LNCaP clone FGC (cell line): ENCODE results near the gene THEM4.
"Not testable (repeated sequence)": the region's sequence is repeated elsewhere in the genome, so short reads cannot be mapped to it uniquely, and the experiment has no call there.

Source experiments
- DNase-seq: peaks from one replicate; pipeline ENCODE4 v3.0.0-alpha.2; 2011; ENCODE audit warnings: low read depth
- H3K4me3 ChIP-seq: 2 replicates; pipeline ENCODE4 v1.5.1; 2011; ENCODE audit warnings: mild to moderate bottlenecking, low read depth, low read length, control low read depth
- CTCF ChIP-seq: IDR thresholded peaks from 2 replicates; pipeline ENCODE4 v1.5.1; 2012; ENCODE audit warnings: mild to moderate bottlenecking; ENCODE audit not compliant: control insufficient read depth, insufficient read depth; ENCODE audit errors: extremely low read depth

The THEM4 gene

GRCh38 chr1:151881479-151881878 lies 27.8 kb downstream of the THEM4 start:
- no peak overlapping the region for H3K4me3 ChIP-seq
- DNase-seq, result no peak
- TF ChIP-seq CTCF, result peak; percentile 21; the same call in 1 of the 2 replicates

GRCh38 chr1:151875419-151876097 lies 33.8 kb downstream of the THEM4 start:
- DNase-seq, result no peak
- no peak for TF ChIP-seq CTCF
- no peak overlapping the region for H3K4me3 ChIP-seq

- not testable (repeated sequence) for DNase-seq, H3K4me3 ChIP-seq
These were observed 36.5 kb downstream of the THEM4 start for GRCh38 chr1:151872776-151873175.

GRCh38 chr1:151871284-151872030 lies 37.9 kb downstream of the THEM4 start:
- no peak for TF ChIP-seq CTCF
- no peak for DNase-seq
- H3K4me3 ChIP-seq, result no peak overlapping the region

- TF ChIP-seq CTCF, result no peak
- no peak for DNase-seq
- H3K4me3 ChIP-seq, result no peak overlapping the region
These were observed 40.8 kb downstream of the THEM4 start for GRCh38 chr1:151868486-151868885.

- no peak overlapping the region for H3K4me3 ChIP-seq
- TF ChIP-seq CTCF, result no peak
- DNase-seq, result no peak
These were observed 41.4 kb downstream of the THEM4 start for GRCh38 chr1:151867765-151868411.

- no peak for DNase-seq
- TF ChIP-seq CTCF, result no peak
- H3K4me3 ChIP-seq, result no peak overlapping the region
These were observed 42.0 kb downstream of the THEM4 start for GRCh38 chr1:151867321-151867720.
